ENCODE measurements around the gene HIVEP1.

The HIVEP1 gene

DNA sequence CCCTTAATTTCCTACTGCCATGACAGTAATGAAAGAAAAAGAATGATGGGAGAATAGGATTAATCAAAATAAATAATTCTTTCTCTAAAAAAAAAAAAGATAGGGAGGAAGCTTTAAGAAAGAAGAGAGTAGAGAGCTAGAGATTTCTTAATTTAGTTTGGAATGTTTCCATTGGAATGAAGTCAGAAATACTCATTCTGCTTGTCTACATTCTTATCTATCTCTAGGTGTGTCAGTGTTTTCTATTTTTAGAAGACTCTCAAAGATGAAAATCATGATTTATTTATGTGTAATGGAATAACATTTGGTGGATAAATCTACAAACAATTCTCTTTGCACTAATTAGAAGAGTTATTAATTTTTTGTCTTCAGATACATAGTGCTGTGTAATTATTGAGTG is 38.0 kb upstream of the HIVEP1 start (continued):
- TF ChIP-seq, protein P1, sequence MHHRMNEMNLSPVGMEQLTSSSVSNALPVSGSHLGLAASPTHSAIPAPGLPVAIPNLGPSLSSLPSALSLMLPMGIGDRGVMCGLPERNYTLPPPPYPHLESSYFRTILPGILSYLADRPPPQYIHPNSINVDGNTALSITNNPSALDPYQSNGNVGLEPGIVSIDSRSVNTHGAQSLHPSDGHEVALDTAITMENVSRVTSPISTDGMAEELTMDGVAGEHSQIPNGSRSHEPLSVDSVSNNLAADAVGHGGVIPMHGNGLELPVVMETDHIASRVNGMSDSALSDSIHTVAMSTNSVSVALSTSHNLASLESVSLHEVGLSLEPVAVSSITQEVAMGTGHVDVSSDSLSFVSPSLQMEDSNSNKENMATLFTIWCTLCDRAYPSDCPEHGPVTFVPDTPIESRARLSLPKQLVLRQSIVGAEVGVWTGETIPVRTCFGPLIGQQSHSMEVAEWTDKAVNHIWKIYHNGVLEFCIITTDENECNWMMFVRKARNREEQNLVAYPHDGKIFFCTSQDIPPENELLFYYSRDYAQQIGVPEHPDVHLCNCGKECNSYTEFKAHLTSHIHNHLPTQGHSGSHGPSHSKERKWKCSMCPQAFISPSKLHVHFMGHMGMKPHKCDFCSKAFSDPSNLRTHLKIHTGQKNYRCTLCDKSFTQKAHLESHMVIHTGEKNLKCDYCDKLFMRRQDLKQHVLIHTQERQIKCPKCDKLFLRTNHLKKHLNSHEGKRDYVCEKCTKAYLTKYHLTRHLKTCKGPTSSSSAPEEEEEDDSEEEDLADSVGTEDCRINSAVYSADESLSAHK (tag by site-specific recombination; IDR thresholded peaks at IDR 0.05) = no peak
- TF ChIP-seq ZNF701 (tag by site-specific recombination; IDR thresholded peaks at IDR 0.05) = no peak

DNA sequence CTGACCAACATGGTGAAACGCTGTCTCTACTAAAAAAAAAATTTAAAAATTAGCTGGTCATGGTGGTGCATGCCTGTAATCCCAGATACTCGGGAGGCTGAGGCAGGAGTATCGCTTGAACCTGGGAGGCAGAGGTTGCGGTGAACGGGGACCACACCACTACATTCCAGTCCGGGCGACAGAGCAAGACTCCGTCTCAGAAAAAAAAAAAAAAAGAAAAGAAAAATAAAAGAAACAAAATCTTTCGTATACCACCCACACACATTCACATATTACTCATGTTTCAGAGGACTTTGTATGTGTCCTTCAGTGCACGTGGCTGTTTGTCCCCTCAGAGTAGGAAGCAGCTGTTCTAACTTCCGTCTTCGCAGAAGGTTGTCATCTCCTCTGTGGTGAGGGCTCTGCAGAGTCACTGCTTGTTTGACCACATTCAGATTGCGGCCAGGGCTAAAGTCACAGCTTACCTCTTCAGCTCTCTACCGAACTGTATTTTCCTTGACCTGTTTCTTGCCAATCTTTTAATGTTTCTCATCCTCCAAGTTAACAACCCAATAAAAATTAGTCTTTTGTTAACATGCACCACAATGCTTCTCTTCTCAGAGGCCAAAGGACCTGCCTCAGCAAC is 36.6 kb upstream of the HIVEP1 start:
- H3K4me3 ChIP-seq (ENCODE audit: low read depth, low read length) = no peak overlapping the region
- H3K9me3 ChIP-seq (ENCODE audit: control insufficient read depth, insufficient read depth, low read depth, low read length) = no peaks in the 10 kb centered on the region
- POLR2A ChIA-PET = no interaction called here
- no peak overlapping the region for H3K27ac ChIP-seq (ENCODE audit: extremely low read depth, low read depth, low read length)
- no peaks in the 10 kb centered on the region for H3K4me1 ChIP-seq (ENCODE audit: control insufficient read depth, insufficient read depth, low read length)
- TF ChIP-seq ZBTB1 (tag by site-specific recombination; IDR thresholded peaks at IDR 0.05) (no peak), ZNF394 (tag by site-specific recombination; IDR thresholded peaks at IDR 0.05; ENCODE audit: borderline replicate concordance) (no peak), IKZF3 (tag by site-specific recombination; IDR thresholded peaks at IDR 0.05) (no peak), ZNF544 (tag by site-specific recombination; IDR thresholded peaks at IDR 0.05) (no peak), ZNF600 (tag by site-specific recombination; IDR thresholded peaks at IDR 0.05) (no peak), ZNF248 (tag by site-specific recombination; IDR thresholded peaks at IDR 0.05) (no peak), ZNF776 (tag by site-specific recombination; IDR thresholded peaks at IDR 0.05; ENCODE audit: borderline replicate concordance) (no peak)
- H3K36me3 ChIP-seq (ENCODE audit: control insufficient read depth in 2 of 2, insufficient read depth in 1 of 2, low read length in 2 of 2) = no peaks in the 10 kb centered on the region
- CTCF ChIA-PET = interaction anchor here (0.6 to 1.1 kb wide), 2 partner anchors 9 to 274 kb away, joined by 3 read pairs; no protein-coding TSS in a partner anchor

DNA sequence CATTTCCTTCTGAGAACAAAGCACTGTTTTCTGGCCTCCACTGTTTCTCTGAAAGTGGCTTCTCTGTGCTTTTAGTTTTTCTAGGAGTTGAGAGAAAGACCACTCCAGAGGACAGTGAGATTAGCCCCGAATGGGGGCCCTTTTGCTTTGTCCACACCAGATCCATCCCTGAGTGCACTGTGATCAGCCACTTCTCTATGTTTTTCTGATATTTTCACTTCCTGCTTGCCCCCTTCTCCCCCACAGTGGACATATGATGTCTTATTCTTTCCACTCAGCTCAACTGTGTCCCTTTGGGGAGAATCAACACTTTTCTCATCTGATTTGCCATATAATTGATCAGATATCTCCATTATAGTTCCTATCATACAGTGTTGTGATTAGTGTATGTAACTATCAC is 35.6 kb upstream of the HIVEP1 start:
- POLR2A ChIA-PET = no interaction called here
- H3K27ac ChIP-seq (ENCODE audit: extremely low read depth, low read depth, low read length) = no peak overlapping the region
- no peaks in the 10 kb centered on the region for H3K9me3 ChIP-seq (ENCODE audit: control insufficient read depth, insufficient read depth, low read depth, low read length)
- CTCF ChIA-PET = no interaction called here
- H3K4me3 ChIP-seq (ENCODE audit: low read depth, low read length) = no peak overlapping the region
- no peaks in the 10 kb centered on the region for H3K4me1 ChIP-seq (ENCODE audit: control insufficient read depth, insufficient read depth, low read length)
- H3K36me3 ChIP-seq (ENCODE audit: control insufficient read depth in 2 of 2, insufficient read depth in 1 of 2, low read length in 2 of 2) = no peaks in the 10 kb centered on the region
- TF ChIP-seq MEIS1 (CRISPR knock-in tag; IDR thresholded peaks at IDR 0.05; ENCODE audit: borderline replicate concordance) (no peak), ZNF423 (tag by site-specific recombination; IDR thresholded peaks at IDR 0.05) (no peak), HOXA7 (CRISPR knock-in tag; IDR thresholded peaks at IDR 0.05; ENCODE audit: borderline replicate concordance) (no peak), ZNF223 (tag by site-specific recombination; IDR thresholded peaks at IDR 0.05) (no peak), KLF1 (tag by site-specific recombination; IDR thresholded peaks at IDR 0.05) (no peak), IKZF3 (tag by site-specific recombination; IDR thresholded peaks at IDR 0.05) (no peak), ZNF529 (tag by site-specific recombination; IDR thresholded peaks at IDR 0.05; ENCODE audit: insufficient replicate concordance) (no peak), ZNF549 (tag by site-specific recombination; IDR thresholded peaks at IDR 0.05) (no peak), BCL11A (tag by site-specific recombination; IDR thresholded peaks at IDR 0.05; ENCODE audit: low read depth) (no peak), ZNF658 (tag by site-specific recombination; IDR thresholded peaks at IDR 0.05) (no peak), KLF9 (tag by site-specific recombination; IDR thresholded peaks at IDR 0.05; ENCODE audit: low read depth) (no peak), ZNF624 (tag by site-specific recombination; IDR thresholded peaks at IDR 0.05) (no peak)
- TF ChIP-seq, protein P2, sequence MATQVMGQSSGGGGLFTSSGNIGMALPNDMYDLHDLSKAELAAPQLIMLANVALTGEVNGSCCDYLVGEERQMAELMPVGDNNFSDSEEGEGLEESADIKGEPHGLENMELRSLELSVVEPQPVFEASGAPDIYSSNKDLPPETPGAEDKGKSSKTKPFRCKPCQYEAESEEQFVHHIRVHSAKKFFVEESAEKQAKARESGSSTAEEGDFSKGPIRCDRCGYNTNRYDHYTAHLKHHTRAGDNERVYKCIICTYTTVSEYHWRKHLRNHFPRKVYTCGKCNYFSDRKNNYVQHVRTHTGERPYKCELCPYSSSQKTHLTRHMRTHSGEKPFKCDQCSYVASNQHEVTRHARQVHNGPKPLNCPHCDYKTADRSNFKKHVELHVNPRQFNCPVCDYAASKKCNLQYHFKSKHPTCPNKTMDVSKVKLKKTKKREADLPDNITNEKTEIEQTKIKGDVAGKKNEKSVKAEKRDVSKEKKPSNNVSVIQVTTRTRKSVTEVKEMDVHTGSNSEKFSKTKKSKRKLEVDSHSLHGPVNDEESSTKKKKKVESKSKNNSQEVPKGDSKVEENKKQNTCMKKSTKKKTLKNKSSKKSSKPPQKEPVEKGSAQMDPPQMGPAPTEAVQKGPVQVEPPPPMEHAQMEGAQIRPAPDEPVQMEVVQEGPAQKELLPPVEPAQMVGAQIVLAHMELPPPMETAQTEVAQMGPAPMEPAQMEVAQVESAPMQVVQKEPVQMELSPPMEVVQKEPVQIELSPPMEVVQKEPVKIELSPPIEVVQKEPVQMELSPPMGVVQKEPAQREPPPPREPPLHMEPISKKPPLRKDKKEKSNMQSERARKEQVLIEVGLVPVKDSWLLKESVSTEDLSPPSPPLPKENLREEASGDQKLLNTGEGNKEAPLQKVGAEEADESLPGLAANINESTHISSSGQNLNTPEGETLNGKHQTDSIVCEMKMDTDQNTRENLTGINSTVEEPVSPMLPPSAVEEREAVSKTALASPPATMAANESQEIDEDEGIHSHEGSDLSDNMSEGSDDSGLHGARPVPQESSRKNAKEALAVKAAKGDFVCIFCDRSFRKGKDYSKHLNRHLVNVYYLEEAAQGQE (tag by site-specific recombination; IDR thresholded peaks at IDR 0.05) = no peak
- TF ChIP-seq, protein P3, sequence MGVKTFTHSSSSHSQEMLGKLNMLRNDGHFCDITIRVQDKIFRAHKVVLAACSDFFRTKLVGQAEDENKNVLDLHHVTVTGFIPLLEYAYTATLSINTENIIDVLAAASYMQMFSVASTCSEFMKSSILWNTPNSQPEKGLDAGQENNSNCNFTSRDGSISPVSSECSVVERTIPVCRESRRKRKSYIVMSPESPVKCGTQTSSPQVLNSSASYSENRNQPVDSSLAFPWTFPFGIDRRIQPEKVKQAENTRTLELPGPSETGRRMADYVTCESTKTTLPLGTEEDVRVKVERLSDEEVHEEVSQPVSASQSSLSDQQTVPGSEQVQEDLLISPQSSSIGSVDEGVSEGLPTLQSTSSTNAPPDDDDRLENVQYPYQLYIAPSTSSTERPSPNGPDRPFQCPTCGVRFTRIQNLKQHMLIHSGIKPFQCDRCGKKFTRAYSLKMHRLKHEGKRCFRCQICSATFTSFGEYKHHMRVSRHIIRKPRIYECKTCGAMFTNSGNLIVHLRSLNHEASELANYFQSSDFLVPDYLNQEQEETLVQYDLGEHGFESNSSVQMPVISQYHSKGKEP (tag by site-specific recombination; IDR thresholded peaks at IDR 0.05) = no peak
- TF ChIP-seq, protein P4, sequence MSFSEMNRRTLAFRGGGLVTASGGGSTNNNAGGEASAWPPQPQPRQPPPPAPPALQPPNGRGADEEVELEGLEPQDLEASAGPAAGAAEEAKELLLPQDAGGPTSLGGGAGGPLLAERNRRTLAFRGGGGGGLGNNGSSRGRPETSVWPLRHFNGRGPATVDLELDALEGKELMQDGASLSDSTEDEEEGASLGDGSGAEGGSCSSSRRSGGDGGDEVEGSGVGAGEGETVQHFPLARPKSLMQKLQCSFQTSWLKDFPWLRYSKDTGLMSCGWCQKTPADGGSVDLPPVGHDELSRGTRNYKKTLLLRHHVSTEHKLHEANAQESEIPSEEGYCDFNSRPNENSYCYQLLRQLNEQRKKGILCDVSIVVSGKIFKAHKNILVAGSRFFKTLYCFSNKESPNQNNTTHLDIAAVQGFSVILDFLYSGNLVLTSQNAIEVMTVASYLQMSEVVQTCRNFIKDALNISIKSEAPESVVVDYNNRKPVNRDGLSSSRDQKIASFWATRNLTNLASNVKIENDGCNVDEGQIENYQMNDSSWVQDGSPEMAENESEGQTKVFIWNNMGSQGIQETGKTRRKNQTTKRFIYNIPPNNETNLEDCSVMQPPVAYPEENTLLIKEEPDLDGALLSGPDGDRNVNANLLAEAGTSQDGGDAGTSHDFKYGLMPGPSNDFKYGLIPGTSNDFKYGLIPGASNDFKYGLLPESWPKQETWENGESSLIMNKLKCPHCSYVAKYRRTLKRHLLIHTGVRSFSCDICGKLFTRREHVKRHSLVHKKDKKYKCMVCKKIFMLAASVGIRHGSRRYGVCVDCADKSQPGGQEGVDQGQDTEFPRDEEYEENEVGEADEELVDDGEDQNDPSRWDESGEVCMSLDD (tag by site-specific recombination; IDR thresholded peaks at IDR 0.05) = no peak

Data from HEK293 (cell line).